Measurements from ENCODE around the gene LGI4. TPM values are rescaled to one million over a fixed set of nuclear protein-coding genes. Genes with fewer than 3 reads are reported as not detected.

The LGI4 gene
- total and polyA plus RNA-seq, 4 donors, result 0.18 to 1.5 (median 1.1) TPM

GRCh38 chr19:35109395-35110112, 25.3 kb downstream of the LGI4 start:
- Histone ChIP-seq H3K9me3 (ENCODE audit: control insufficient read depth in 4 of 4, low read length in 3 of 4) (no peaks in the 10 kb centered on the region), H3K4me1 (ENCODE audit: control insufficient read depth in 4 of 4, insufficient read depth in 4 of 4, low read length in 3 of 4) (peaks cover 0 to 2% (median 1%) of the 10 kb centered on the region in 4 donors), H3K4me3 (ENCODE audit: low read depth in 1 of 3, low read length in 3 of 3) (no peak overlapping the region), H3K9ac (ENCODE audit: low read depth in 1 of 2, low read length in 2 of 2) (no peak overlapping the region), H3K36me3 (ENCODE audit: control insufficient read depth in 4 of 4, insufficient read depth in 3 of 4, low read depth in 1 of 4, low read length in 3 of 4) (no peaks in the 10 kb centered on the region), H3K27ac (ENCODE audit: low read depth in 1 of 2, low read length in 2 of 2) (no peak overlapping the region), H3K27me3 (ENCODE audit: control insufficient read depth in 4 of 4, insufficient read depth in 4 of 4, low read length in 3 of 4) (no peaks in the 10 kb centered on the region)
- TF ChIP-seq HNF4G (IDR thresholded peaks at IDR 0.05) (no peak), REST (IDR thresholded peaks at IDR 0.05) (no peak), TAF1 (conservative IDR thresholded peaks at IDR 0.05) (no peak), RXRA (IDR thresholded peaks at IDR 0.05) (no peak), ZBTB33 (IDR thresholded peaks at IDR 0.05) (no peak), MAX (IDR thresholded peaks at IDR 0.05) (no peak), EGR1 (IDR thresholded peaks at IDR 0.05; ENCODE audit: low read depth in 2 of 2) (no peak), YY1 (IDR thresholded peaks at IDR 0.05) (no peak), FOXA1 (IDR thresholded peaks at IDR 0.05) (no peak), NR2F2 (IDR thresholded peaks at IDR 0.05) (no peak), SP1 (IDR thresholded peaks at IDR 0.05) (no peak), RAD21 (IDR thresholded peaks at IDR 0.05) (no peak), JUND (IDR thresholded peaks at IDR 0.05) (no peak), GABPA (IDR thresholded peaks at IDR 0.05 in 1 of 2, conservative IDR thresholded peaks at IDR 0.05 in 1 of 2) (no peak), FOXA2 (IDR thresholded peaks at IDR 0.05) (no peak), CTCF (IDR thresholded peaks at IDR 0.05; ENCODE audit: low read depth, low read length, missing input control) (no peak), HNF4A (conservative IDR thresholded peaks at IDR 0.05) (no peak)
- WGBS, result 81% methylated on average over 22 of the region's 22 CpGs
- no peak for DNase-seq (ENCODE audit: low spot score)
